Right ventricle myocardium inferior (tissue), 1 donor: ENCODE data around the gene INF2. TPM values are rescaled to one million over a fixed set of nuclear protein-coding genes. Genes with fewer than 3 reads are reported as not detected.
"Not testable (repeated sequence)": the region's sequence is repeated elsewhere in the genome, so short reads cannot be mapped to it uniquely, and the experiment has no call there.

ENCODE experiments used
- ATAC-seq: fragments of 200-7000 bp; cut with Tn5 transposase; one replicate; pipeline ENCODE4 v1.9.1; 2020; ENCODE audit warnings: mild to moderate bottlenecking, moderate library complexity
- DNase-seq: peaks from one replicate; pipeline ENCODE4 v3.0.0; 2021; ENCODE audit errors: missing footprints
- intact Hi-C: fragments of 100-400 bp; cut with DNase I; formaldehyde crosslinking; loops from one replicate; pipeline ENCODE4 v1.11.0; 2022
- total RNA-seq: library from RNA; stranded (reverse); fragmentation: NEBNext Ultra II Directional; extraction: Animal tissue kit (Norgen Biotek cat#: 25700); gene quantifications from one replicate; pipeline ENCODE4 v1.2.1, GENCODE V29; 2021
- donor health status: DM: no; HTN: yes; CAD: no; lungs with severe emphysema.

The INF2 gene
- total RNA-seq, 1 donor from 2014 or later, result 31.1 TPM

- no peak for DNase-seq
- intact Hi-C loops, result no loop called here
- no peak for ATAC-seq
Measured at GRCh38 chr14:104669697-104670096, 19.7 kb upstream of the INF2 start.

GRCh38 chr14:104671330-104671977, 18.0 kb upstream of the INF2 start:
- DNase-seq, result peak; percentile 49
- ATAC-seq, intact Hi-C loops: not testable (repeated sequence)

- intact Hi-C loops, ATAC-seq: not testable (repeated sequence)
- peak; percentile 6 for DNase-seq
Measured at GRCh38 chr14:104672119-104672518, 17.3 kb upstream of the INF2 start.

GRCh38 chr14:104673481-104673880, 15.9 kb upstream of the INF2 start:
- intact Hi-C loops, result no loop called here
- no peak for ATAC-seq
- DNase-seq, result no peak

- ATAC-seq (no peak), DNase-seq (no peak)
- intact Hi-C loops, result no loop called here
Measured at GRCh38 chr14:104675447-104675846, 14.0 kb upstream of the INF2 start.

GRCh38 chr14:104676130-104676693, 13.2 kb upstream of the INF2 start:
- DNase-seq (no peak), ATAC-seq (no peak)
- intact Hi-C loops, result no loop called here

GRCh38 chr14:104676694-104677511, 12.5 kb upstream of the INF2 start:
- ATAC-seq (peak; percentile 6), DNase-seq (peak; percentile 79)
- intact Hi-C loops, result no loop called here

GRCh38 chr14:104677512-104678332, 11.7 kb upstream of the INF2 start:
- intact Hi-C loops, result no loop called here
- ATAC-seq (peak; percentile 82), DNase-seq (peak; percentile 92)

GRCh38 chr14:104678346-104678745, 11.1 kb upstream of the INF2 start:
- intact Hi-C loops, result no loop called here
- peak; percentile 5 for ATAC-seq
- DNase-seq, result no peak

- ATAC-seq, result no peak
- peak; percentile 48 for DNase-seq
- intact Hi-C loops, result no loop called here
Measured at GRCh38 chr14:104678901-104679705, 10.3 kb upstream of the INF2 start.

GRCh38 chr14:104680056-104680805, 9.2 kb upstream of the INF2 start:
- ATAC-seq (no peak), DNase-seq (peak; percentile 39)
- intact Hi-C loops, result no loop called here

GRCh38 chr14:104680806-104681688, 8.4 kb upstream of the INF2 start:
- DNase-seq, result peak; percentile 73
- ATAC-seq, result no peak
- intact Hi-C loops, result no loop called here

- intact Hi-C loops, result no loop called here
- DNase-seq, result peak; percentile 91
- ATAC-seq, result peak; percentile 59
Measured at GRCh38 chr14:104681689-104682074, 7.7 kb upstream of the INF2 start.

GRCh38 chr14:104682107-104682593, 7.3 kb upstream of the INF2 start:
- ATAC-seq (no peak), DNase-seq (peak; percentile 23)
- intact Hi-C loops, result no loop called here

GRCh38 chr14:104683653-104684448, 5.6 kb upstream of the INF2 start:
- DNase-seq (peak; percentile 37), ATAC-seq (no peak)
- intact Hi-C loops, result no loop called here

GRCh38 chr14:104684449-104684821, 5.0 kb upstream of the INF2 start:
- intact Hi-C loops, result no loop called here
- ATAC-seq (no peak), DNase-seq (peak; percentile 18)
